GM21576 (cell line): ENCODE data around the gene SPTB.

Experiments used
- ATAC-seq: cut with Tn5 transposase; IDR thresholded peaks from one replicate; pipeline ENCODE4 v1.9.1; 2021; ENCODE audit warnings: mild to moderate bottlenecking, moderate library complexity; ENCODE audit not compliant: unreplicated experiment

Gene SPTB

DNA sequence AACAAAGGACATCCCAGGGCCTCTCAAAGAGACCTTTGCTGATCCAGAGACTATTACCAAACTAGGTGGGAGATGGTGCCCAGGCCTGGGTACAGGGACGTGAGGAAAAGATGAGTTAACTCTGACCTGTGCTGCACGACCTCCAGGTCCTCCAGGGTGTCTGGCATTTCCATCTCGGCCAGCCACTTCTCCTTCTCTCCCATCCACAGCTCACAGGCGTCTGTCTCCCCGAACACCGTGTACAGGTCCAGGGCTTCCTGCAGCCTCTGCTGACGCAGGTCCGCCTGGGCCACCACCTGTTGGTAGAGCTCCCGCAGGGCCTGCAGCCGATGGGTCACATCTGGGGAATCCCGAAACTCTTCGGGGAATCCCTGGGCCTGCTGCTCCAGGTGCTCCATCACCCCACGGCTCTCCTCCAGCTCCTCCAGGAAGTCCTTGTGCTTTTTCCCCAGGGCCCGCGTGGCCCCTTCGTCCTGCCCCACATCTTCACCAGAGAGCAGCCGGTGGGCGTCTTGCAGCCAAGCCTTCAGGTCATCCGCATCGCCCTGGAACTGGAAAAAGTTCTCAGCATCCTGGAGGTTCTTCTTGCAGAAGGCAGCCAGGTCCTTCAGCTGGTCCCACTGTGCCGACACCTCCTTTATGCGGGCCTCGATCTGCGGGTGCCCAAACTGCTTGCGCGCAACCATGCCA lies 86.7 kb downstream of the SPTB start:
- ATAC-seq: no peak

DNA sequence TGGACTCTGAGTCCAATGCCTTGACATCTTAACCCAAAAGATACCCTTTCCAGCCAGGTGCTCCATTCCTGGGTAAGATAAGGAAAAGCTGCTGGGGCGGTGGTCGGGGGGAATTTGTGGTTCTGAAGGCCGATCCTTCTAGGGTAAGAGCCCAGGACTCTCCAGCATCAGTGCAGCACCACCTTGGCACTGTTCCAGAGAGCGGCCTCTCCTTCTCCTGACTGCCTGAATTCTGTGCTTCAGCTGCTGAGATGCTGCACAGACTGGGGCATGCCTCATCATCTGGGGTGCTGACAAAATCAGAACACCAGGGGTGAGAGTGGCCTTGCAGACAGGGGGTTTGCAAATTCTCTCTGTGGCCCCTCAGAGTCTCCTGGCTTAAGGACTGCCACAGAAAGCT lies 87.5 kb downstream of the SPTB start:
- no peak for ATAC-seq

DNA sequence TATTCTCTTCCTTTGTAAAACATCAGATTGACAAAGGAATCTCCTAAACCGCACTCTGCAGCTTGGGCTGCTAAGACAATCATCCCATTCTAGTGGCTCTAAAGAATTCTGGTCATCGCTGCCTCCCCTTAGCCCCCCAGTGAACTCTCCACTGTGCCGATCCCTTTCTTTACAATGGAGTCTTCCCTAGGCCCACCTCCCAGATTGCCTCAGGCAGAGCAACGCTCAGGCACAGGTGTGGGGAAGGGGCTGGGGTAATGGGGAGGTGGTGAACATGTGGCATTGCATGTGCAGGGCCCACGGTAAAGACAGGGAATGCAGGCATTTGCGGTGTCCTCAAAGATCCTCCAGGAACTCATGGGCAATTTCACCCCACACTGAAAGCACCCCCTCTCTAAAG lies 89.2 kb downstream of the SPTB start:
- ATAC-seq: no peak

DNA sequence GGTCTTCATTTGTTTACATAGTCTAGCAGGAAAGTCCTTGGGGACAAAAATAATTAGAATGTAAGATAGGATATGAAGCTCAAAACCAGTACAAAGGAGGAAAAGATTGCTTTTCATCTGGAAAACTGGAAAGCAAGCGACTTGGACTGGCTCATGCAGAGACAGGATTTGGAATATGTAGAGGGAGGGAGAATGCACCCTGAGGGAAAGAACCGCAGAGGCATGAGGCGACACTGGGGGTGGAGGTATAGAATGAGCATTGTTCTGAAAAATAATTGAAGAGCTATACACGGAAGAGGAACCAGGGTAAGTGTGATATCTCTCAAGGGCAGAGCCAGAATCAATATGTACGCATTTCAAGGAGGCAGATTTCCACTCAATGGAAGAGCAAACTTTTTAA lies 90.0 kb downstream of the SPTB start:
- no peak for ATAC-seq

DNA sequence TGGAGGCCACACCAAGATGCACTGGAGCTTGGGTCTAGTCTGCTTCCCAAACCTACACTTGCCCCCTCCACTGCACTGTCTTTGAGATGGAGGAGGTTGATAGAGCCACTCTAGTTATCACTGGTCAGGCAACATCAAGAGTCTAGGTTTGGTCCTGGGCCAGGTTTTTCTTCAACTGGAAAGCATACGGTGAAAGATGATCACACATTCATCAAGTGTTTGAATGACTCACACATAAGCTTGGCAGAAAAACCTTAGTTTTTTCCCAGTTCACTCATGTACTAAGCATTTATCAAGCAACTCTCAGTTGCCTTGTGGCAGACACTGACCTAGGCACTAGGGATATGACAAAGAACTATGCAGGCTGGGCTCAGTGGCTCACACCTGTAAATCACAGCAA lies 91.0 kb downstream of the SPTB start:
- no peak for ATAC-seq

DNA sequence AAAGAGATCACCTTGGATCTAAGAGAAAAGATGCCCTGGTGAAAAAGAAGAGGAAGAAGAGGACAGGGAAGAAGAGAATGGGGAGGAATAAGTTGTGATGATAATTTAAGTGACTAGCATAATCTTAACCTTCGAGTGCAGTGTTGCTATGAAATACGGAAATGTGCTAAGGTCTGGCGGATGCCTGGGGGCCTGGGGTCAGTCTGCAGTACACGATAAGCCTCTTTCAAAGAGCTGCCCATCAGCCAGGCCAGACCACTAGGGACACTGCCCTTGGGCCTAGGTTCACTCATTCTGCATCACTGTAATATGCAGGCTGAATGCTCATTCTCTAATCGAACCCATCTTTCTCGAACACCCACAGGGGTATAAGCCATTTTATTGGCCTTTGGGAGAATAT lies 92.1 kb downstream of the SPTB start:
- ATAC-seq: no peak

DNA sequence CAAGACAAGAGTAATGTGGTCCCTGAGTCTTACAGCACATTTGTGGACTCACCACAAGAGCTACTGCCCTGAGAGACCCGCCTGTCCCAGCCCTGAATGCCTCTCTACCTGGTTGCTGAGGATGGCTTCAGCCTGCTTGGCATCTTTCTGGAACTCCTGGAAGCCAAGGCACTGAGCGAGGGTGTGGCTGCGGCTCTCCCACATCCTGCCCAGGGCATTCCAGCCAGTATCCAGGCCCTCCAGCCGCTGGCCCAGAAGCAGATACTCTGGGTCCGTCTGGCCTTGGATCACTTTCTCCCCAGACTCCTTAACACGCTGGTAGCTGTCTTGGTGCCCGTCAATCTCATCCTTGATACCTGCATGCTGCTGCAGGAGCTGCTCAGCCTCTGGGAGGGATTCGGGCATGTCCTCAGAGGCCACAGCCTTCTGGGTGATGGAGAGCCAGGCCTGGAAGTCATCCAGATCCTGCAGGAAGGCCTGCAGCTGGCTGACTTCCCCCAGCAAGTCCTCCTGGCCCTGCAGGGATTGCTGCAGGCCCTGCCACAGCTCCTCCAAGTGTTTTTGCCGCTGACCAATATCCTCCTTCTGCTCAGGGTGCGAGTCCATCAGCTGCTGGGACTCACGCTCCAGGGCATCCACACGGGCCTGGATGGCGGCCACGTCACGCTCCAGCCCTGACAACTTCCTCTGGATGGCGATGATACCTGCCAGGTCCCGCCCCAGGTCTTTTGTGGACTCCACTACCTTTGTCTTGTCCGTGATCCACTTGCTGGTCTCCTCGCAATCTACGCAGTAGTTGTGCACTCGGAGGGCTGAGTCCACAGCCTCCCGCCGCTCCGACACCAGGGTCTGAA lies 93.2 kb downstream of the SPTB start:
- no peak for ATAC-seq

DNA sequence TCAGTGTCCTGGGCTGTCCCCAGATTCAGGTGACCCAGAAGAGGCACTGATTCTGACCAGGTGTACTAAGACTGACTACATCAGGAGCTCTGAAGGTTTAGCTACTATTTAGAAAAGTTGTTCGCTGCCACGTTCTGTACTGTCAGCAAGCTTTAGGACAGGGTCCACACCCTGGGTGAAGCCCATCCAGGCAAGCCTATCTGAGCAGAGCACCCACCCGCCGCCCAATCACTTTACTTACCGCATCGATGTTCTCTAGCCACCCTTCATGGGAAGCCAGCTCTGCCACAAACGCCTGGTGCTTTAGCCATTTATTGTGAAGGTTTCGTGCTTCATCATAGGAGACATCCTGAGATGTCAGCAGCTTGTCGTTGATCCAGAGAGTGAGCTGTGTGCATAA lies 95.7 kb downstream of the SPTB start:
- no peak for ATAC-seq

DNA sequence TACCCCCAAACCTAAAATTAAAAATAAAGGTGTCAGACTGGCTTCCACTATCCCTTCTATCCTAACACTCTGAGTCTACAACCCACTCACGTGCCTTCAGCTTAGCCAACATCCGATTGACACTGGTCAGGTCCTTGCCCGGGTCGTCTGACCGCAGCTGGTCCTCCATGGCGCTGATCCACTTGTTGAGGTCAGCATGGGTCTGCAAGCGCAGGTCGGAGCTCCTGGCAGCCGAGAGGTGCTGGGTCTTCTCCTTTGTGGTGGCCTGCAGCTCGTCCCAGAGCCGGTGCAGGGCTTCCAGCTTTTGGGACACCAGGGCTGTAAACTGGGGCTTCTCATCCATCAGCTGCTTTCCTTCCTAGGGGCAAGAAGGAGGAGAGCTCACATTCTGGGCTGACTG lies 97.5 kb downstream of the SPTB start:
- no peak for ATAC-seq

DNA sequence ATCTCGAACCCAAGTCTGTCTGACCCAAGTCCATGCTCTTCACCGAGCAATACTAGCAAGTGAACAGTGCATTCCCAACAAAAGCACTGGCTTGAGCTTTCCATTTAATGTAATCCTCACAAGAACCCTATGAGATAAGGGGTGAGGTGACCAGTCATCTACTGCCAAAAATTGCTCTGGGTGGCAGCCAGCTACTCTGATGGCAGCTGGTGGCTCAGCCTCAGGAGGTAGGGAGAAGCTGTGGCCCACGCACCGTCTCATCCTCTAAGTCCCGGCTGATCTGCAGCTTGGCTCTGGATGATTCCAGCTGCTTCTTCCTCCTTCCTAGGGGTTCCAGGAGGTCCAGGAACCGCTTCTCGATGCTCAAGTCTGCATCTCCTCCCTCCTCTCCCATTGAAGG lies 100.2 kb downstream of the SPTB start:
- no peak for ATAC-seq

DNA sequence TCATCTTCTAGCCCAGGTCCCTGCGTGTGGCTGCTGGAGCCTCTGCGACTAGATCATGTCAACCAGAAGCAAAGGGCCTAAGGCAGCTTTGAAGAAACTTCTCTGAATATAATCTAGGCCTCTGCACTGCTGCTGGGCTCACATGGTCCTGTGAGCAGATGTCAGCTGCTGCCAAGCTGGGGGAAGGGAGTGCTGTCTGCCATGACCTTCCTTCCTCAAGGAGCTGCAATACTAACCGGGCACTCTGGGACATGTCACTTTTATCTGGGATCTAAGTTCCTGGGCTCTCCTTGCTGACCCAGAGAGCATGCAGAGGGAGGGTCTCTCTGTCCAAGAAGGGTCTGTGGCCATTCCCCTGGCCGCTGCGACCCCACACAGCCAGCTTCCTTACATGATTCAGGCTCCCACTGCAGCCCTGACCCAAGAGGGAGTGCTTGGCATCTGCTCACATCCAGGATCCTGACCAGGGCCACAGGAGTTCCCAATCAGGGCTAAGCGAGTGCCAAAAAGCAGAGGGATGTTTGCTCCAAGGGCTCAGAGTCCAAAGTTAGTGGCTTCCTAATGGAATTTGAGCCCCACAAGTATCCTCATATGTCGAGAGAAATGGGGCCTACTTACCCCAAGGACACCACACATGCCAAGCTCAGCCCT lies 101.5 kb downstream of the SPTB start:
- ATAC-seq: no peak

DNA sequence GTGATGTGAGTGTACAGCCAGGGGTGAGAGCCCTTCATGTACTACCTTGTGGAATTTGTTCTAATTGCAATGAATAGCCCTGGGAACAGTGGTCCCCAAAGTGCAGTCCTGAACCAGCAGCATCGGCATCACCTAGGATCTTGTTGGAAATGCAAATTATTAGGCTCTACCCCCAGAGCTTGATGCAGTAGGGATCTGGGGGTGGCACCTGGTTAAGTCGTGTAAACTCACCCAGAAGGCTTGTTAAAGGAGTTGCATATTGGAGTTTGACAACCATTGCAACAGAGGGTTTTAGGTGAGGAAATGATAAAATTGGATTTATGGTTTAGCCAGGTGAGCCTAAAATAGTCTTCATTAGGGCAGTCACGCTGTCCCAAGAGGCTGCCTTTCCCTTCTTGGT lies 102.2 kb downstream of the SPTB start:
- no peak for ATAC-seq

DNA sequence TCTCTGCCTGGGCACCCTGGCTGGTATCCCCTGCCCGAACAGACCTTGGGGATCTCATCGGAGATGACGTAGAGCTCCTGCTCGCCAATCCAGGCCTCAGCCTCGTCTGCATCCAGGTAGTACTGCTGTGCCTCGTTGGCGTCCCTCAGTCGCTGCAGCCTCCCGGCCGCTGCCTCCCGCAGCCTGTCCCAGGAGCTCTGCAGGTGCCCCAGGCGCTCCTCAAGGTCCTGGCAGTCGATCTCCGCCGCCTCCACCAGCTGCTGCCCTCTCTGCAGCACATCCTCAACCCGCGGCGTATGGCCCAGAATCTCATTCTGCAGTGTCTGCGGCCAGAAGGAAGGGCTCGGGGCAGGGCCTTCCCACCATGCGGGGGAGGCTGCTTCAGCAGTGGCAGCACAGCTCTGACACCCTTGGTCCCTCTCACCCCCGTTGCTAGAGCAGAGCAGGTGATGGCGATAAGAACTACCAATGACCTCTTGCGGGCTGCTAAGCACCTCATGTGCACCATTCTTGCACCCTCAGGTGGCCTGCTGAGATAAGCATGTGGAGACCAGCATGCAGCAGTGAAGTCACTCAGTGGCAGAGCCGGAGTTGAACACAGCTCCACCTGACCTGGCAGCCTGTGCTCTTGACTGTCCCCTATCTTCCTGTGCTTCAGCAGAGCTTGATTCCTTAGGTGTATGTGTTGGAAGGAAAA lies 104.5 kb downstream of the SPTB start:
- no peak for ATAC-seq

DNA sequence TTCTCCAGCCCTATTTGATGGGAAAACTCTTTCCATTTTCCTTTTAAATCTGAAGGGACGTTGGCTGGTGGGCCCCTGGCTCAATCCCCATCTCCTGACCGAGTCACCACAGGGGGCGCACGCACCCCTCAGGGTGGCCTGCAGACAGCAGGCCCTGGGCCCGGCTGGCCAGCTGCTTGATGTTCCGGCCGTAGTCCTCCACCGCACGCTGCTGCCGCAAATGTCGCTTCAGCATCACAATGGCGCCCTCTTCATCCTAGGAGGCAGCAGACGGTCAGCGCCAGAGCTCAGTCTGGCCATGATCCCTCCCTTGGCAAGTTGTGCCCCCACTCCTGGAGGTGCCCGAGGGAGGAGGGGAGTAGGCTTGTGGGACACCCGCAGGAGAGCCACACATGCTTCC lies 105.4 kb downstream of the SPTB start:
- no peak for ATAC-seq

DNA sequence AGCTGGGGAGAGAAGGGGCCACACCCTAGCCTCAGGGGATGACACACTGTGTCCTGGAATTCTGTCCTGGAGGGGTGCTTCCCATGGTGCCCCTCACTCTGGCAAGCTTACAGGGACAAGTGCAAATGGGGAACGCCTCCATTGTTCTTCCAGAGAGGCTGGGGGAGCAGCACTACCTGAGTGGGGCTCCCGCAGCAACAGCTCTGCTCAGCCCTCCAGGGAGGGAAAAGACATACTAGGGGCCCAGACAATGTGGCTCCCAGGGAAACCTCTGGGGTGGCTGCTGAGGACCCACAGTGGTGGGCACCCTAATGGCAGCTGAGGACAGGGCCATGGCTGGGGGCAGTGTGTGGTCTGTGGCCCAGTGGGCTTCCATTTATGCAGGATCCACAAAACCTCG lies 106.1 kb downstream of the SPTB start:
- no peak for ATAC-seq

DNA sequence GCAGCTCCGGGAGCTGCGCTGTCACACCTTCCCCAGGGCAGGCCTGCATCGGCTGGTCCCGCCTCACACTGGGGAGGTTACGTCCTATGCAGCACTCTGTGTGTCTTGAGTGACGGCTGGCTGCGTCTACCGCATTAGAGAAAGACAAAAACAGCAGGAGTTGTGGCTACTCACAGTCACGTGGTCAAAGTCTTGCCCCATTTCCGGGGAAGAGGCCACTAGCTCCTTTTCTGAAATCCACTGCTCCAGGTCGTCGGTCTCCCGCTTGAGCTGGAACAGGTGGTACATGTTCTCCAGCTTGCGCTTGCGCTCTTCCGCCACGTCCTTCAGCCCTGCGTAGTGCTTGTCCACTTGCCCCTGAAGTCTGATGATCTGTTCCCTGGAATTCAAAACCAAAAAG lies 106.7 kb downstream of the SPTB start:
- ATAC-seq: no peak

DNA sequence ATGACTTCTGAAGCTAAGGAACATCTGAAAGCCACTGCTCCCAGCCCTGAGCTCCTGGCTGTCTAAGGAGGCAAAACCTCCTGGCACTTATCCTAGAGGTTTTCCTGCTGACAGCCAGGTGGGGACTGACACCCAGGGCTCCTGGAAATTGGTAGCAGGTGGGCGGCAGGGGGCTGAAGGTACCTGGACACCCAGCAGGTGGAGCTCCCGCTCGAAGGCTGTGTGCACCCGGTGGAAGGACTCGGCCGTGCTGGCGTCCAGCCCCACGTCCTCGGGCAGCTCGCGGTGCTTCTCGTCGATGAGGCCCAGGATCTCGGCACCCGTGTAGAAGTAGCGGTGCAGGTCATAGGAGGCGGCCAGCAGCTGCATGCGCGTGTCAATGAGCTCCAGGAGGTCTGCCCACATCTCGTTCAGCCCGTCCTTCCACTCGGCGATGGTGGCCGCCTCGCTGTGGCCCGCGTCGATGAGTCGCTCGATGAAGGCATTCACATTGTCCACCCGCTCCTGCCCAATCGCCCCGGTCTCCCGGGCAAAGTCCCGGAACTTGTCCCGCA lies 107.2 kb downstream of the SPTB start:
- ATAC-seq: no peak

DNA sequence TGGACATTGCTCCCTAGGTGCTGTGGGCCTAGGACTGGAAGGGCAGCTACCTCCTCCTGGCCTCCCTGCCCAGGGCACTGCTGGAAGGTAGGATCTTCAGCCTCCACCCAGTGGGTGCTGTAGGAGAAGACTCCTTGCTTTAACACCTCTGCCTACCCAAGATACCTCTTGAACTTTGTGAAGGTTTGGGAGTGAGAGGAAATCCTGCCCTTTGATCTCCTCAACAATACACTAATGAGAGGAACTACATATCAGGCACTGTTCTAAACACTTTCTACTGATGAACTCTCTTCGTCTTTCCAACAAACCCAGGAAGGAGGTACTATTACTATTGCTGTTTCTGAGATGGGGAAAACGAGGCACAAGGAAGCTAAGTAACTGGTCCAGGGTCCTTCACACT lies 108.5 kb downstream of the SPTB start:
- no peak for ATAC-seq

DNA sequence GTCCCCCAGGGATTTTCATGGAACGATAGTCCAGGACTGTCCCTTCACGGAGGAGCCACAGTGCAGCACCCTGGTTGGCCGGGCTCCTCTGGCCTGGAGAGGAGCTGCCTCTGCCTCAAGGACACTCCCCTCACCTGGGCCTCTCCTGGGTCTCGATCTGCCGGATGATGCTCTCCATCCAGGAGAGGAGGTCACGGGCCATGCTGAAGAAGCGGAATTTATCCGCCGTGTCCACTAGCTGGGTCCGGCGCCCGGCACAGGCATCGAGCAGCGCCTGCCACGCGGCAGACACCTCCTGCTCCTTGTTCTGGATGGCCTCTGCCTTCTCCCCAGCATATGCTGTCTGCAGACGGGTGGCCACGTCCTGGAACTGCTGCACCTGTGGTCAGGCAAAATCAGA lies 109.0 kb downstream of the SPTB start:
- ATAC-seq: no peak

DNA sequence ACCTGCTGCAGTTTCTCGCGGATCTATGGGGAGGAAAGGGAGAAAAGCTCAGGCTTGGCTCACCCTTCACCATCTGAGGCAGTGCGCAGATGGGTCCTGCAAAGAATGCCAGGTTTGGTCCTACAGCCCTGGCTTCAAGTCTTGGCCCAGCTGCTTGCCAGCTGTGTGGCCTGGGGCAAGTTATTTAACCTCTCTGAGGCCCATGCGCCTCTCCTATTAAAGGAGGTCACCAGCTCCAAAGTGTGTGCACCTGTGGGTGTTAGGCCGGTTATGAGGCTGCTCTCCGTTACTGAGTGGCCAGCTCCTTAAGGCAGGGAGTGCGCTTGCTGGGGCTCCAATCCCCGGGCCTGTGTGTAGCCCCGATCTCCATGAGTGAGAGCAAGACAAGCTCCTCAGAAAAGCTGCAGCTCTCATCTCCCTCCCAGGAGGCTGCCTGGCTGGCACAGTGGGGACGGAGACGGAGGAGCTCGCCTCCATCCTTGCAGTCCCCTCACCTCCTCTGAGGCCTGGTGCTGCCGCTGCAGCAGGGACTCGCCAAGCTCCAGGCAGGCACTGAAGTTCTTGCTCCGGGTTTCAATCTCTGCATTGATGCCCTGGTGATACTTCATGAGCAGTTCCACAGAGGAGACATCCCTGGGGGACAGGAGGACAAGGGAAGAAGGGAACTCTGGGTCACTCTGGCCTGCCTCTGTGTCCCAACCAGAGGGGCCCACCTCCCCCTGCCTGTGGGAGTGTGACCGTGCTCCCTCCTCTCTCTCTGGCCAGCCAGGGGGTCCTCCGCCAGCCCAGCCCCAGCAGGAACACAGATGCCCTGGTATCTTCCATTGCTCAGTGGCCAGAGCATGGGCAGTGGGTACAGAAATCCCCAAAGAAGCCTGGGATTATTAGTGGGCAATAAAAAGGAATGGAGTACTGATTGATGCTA lies 110.3 kb downstream of the SPTB start:
- ATAC-seq: no peak
